SKM-1 (cell line): ENCODE results near the gene SETMAR.

Experiments
- DNase-seq: peaks from one replicate; lab custom pipeline; 2025; ENCODE audit not compliant: unreplicated experiment; lab: John Stamatoyannopoulos, UW

The SETMAR gene

DNA sequence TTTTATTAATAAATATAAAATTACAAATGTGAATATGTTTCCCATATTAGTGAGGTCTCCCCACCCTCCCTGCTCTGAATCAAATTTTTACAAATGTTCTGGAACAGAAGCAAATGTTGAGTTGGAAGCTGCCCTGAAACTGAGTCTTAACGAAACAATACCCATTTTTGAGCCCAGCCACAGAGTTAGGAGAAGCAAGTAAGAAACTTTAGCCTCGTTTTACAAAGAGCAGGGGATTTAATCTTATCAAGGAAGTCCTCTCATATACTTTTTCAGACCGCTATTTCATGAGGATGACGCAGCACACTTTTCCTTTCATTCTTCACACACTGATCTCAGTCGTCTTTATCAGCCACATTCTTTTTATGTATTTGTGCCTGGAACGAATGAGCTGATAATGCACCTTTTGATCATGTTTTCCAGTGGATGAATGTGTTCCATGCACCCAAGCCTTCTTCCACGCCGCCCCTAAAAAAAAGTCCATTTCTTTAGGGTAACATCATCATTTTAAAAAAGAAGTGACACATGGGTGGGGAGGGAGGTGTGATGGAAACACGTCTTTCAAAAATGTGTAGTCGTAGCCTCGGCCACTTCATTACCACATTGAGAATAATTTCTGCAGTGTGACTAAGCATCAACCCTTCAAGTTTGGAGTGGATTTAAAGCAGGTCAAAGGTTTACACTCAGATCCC is 48.1 kb downstream of the SETMAR start:
- DNase-seq, result no peak

DNA sequence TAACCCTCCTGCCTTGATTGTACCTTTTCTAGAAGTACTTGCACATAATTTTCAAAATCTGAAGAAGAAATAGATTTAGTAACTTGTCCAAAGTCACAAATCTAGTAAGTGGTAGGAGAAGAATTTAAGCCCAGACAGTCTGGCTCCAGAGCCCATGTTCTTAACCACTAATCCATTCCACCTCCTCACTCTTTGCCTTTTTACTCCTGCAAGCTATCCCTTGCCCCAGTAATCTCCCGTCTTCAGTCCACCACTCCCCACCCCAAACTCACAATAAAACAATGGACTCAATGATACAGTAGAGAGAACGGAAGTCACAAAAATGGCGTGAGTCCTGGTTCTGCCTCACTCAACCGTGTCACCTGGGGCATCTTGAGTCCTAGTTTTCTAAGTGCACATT is 48.7 kb downstream of the SETMAR start:
- no peak for DNase-seq

DNA sequence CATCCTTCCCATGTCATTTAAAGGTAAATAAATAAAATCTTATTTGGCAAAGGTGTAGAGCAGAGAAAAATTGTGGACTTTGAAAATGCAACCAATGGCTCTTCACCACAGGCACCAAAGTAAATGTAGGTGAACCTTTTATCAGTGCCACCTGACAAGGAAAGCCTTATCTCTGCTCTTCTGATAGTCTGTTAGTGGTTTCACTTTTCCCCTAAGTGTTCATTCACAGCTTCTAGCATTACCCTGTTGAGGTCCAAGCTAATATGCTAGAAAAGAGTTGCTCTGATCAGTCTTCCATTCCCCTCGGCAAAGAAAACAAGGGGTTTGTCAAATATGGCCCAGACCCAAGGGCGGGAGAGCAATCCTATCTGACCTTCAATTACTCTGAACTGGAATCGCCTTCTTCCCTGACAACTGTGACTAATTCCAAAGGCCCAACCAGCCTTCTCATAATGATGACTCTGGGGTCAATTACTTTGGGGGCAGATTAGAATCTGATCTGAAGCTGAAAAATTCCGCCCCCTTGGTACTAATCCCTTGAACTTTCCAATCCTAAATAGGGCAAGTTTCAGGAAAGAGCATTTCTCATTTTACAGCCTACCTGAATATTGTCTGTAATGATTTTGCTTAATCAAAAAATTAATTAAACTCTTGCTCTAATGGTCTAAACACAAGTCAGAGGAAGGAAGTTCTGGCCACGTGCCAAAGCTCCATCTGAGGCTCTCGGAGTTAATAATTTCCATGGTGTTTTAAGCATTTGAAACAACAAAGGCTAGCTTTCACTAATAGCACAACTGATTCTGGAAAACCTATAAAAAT is 52.4 kb downstream of the SETMAR start:
- DNase-seq, result no peak

DNA sequence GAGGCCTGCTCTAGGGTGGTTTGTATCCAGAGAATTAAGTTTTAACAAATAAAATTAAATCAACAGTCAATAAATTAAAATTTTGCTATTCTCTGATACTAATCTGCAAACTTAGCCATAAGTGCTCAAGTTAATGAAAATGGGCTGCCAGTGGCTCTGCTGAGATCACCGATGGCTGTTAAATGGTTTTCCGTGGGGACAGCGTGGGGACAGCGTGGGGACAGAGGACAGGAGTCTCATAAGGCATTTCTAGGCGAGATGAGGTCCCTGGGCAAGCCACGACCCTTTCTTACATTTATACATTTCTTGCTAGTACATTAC is 53.0 kb downstream of the SETMAR start:
- DNase-seq, result no peak

DNA sequence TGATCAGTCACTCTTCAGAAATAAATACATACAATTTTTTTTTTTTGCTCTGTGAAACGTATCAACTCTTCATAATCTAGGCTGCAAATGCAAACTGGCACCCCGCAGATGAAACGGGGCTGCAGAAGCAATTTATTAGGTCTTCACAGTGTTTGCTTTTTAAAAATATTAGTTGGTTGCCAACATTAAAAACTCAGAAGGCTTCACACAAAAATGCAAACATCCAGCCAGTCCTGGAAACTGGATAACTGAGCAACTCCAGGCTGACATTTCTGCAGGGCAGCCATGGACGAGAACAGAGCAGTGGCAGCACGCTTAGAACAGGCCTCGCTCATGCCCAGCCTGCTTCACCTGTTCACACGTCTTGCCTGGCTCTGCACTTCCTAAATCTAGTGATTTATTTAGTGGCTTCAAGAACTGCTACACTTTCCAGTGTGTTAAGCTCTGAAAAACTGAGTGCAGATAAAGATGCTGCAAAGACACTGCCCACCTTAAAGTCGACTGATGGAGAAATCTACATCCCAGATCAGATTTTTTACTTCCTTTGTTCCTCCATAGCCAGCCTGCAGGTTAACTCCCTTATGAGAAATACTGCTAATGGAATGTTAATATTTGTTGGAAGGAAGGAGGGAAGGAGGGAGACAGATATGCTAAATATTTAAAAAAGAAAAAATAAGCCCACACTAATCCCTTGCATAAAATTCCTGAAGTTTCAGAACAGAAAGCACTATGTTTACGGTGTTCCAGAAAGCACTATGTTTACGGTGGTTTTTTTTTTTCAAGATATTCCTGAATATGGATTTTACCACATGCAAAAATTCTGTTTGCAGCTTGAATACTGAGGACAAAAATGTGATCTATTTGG is 53.6 kb downstream of the SETMAR start:
- DNase-seq, result no peak

DNA sequence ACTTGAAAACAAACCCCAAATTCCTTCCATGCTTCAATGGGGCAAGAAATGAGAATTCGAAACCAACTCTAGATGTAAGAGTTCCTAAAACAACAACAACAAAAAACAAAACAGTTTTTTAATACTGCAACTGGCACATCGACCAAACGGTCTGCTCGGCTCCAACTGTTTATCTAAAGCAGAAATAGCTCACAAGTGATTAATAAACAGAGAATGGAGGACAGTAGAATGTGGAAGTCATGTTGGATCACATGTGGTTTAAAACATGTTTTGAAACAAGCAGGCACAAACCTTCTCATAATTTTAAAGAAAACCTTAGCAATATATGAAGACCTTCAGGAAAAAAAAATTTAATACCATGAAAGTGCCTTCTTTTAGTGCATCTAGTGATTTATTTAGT is 55.1 kb downstream of the SETMAR start:
- no peak for DNase-seq

DNA sequence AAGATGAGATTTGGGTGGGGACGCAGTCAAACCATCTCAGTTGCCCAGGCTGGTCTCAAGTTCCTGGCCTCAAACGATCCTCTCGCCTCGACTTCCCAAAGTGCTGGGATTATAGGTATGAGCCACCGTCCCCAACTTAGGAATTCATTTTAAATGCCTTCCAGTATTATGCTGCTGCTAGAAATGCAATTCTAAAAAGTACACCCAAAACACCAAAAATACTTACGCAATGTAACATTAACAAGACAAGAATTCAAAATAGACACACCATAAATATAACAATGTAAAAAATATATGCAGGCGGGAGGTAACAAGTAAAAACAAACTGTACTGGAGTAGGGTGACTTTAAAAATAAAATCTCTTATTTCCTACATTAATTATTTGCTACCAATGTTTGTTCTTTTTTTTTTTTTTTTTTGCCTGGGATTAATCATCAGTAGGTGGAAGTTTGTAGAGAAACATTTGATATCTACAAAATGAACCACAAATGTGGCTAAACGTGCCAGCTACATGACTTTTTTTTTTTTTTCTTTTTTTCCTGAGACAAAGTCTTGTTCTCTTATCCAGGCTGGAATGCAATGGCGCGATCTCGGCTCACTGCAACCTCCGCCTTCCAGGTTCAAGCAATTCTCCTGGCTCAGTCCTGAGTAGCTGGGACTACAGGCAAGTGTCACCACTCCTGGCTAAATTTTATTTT is 56.8 kb downstream of the SETMAR start:
- no peak for DNase-seq

DNA sequence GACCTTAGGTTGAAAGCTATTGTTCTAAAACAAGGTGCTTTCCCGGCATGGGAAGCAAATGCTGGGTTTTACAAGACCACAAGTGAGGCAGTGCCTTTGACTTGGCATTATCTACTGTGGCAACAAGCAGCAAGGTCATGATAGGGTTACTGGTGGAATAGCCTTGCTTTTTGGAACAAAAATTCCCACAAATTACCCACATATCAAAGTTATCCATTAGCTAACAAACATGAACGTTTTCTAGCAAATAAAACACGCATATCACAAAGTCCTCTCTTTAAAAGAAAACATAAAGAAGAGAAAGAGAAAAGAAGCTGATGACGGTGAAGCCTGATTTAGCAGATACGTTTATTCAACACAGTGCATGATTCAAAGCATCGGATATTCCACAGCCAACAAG is 57.6 kb downstream of the SETMAR start:
- DNase-seq, result no peak

DNA sequence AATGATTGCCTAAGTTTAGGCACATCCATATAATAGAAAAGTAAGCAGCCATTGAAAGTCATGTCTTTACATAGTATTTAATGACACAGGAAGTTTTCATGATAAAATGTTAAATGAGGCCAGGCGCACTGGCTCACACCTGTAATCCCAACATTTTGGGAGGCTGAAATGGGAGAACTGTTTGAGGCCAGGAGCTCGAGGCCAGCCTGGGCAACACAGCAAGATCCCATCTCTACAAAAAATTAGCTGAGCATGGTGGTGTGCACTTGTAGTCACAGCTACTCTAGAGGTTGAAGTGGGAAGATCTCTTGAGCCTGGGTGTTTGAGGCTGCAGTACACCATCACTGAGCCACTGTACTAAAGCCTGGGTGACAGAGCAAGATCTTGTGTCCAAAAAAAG is 59.4 kb downstream of the SETMAR start:
- no peak for DNase-seq
